Erythroblast (primary cell): ENCODE data around the gene MECP2.

ENCODE experiments used
- DNase-seq, 2 experiments: peaks; one replicate each; lab custom pipeline; 2025; lab: John Stamatoyannopoulos, UW
- GATA1 ChIP-seq: IDR thresholded peaks from 2 replicates; pipeline ENCODE4 v1.6.1; 2011; ENCODE audit warnings: low read depth, mild to moderate bottlenecking, control low read depth, low read length, moderate library complexity
- POLR2A ChIP-seq: IDR thresholded peaks from 2 replicates; pipeline ENCODE4 v1.6.1; 2011; ENCODE audit warnings: mild to moderate bottlenecking, low read length

The MECP2 gene

GRCh38 chrX:154030715-154031305 lies 66.7 kb downstream of the MECP2 start:
- DNase-seq = no peak
- TF ChIP-seq GATA1 (no peak), POLR2A (no peak)

DNA sequence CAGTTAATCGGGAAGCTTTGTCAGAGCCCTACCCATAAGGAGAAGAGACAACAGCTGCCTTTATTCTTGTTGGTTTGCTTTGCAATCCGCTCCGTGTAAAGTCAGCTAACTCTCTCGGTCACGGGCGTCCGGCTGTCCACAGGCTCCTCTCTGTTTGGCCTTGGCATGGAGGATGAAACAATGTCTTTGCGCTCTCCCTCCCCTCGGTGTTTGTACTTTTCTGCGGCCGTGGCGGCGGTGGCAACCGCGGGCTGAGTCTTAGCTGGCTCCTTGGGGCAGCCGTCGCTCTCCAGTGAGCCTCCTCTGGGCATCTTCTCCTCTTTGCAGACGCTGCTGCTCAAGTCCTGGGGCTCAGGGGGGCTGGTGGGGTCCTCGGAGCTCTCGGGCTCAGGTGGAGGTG lies 67.3 kb downstream of the MECP2 start:
- no peak for TF ChIP-seq POLR2A
- no peak for TF ChIP-seq GATA1
- DNase-seq = no peak

GRCh38 chrX:154029439-154029838 lies 68.1 kb downstream of the MECP2 start:
- peak; percentile 18 to 24 for DNase-seq
- TF ChIP-seq POLR2A = no peak
- no peak for TF ChIP-seq GATA1

DNA sequence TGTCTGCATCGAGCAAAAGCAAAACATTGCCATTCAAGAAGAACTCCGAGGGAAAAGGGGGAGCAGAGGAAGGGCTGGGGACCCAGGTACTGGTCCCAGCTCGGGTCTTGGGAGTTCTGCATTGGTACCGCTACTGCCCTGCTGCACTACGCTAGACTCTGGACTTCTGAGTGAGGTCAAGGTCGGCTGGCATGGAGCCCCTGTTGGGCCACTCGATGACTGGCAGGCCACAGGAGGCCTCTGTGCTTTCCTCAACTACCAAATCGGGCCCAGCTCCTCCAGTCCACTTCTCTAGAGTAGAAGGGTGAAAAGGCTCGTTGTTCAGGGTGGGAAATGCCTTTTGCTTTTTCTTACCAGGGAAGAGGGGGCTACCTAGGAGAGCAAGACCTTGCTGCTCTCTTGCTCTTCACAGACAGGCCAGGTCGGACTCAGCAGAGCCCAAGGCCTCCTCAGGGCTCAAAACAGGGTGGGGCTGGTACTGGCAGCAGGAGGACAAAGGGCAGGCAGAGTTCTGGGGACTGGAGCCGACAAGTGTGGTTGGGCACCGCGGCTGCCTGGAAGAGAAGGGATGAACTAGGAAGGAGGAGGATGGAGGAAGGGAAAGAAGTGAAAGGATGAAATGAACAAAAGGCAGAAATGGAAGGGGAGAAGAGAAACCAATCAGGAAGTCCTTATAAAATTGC lies 68.9 kb downstream of the MECP2 start:
- TF ChIP-seq POLR2A = no peak
- no peak for TF ChIP-seq GATA1

DNA sequence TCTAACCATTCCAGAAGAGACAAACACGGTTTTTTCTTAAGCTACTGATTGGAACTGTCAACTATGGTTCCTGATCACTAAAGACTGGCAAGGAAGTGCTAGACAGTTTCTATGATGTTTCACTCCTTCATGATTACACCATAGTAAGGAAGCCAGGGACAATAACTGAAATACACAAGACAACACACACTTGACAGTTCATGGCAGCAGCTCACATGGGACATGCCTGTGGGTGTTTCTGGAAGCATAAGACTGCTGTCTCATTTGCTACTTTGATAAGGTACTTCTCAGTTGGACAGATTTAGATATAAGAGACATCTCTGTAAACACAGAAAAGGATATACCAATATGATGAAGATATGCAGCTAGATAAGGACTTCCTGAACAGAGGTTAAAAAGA lies 69.5 kb downstream of the MECP2 start:
- DNase-seq = peak in 1 of 2 experiments; percentile 2
- TF ChIP-seq POLR2A (no peak), GATA1 (no peak)

More for the DNA sequence above, 68.9 kb downstream of the MECP2 start:
- no peak for DNase-seq

DNA sequence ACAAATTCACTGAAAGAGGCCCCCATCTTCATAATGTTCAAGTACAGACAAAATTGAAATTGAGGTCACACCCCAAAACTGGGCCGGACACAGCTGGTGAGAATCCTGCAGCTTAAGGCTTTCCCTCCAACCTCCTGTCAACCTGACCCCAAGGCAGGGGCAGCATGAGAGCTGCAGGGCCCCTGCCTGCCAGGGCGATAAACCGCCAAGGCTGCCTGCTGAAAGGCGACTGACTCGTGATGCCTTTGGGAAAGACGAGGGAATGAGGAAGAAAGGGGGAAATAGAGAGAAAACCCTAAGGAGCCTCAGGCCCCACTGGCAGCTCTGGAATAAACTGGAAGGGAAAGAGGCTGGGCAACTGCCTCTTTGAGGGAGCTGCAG lies 70.5 kb downstream of the MECP2 start:
- TF ChIP-seq GATA1 (no peak), POLR2A (no peak)
- no peak for DNase-seq

DNA sequence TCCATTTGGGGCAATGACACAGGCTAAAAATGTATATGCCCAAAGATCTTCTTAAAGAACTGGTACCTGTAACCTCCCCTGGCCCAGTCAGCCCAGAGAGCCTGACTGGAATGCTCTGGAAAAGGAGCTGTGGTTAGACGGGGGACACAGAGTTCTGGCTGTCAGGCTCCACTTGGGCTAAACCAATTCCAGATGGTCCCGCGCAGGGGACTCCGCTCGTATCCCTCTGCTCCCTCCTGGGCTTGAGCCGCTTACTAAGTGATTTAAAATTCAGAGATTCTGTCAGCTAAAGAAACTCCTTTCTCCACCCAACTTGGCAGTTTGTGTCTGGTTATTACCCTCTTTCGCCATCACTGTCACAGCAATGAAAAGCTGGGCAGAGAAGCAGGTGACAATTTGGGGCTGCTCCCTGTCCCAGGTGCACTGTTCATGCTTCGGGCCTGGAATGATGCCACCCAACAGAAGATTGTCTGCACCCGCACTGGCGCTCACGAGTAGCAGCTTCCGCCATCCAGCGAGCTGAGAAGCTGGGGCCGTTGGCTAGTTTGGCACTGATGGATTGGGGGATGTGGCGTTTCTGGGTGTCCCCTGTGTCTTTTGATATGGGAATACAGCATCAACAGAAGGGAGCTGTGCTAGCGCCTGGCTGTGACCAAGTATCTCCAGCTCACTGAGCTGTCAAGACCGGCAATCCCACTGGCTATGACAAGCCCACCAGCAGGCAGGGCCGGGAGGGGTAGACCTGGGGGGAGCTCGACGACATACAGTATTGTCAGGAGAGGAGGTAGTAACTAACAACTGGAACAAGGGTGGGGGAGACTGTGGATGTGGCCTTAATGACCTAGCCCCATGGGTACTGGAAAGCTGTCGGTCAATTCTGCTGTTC lies 71.1 kb downstream of the MECP2 start:
- no peak for DNase-seq
- TF ChIP-seq POLR2A (no peak), GATA1 (no peak)

DNA sequence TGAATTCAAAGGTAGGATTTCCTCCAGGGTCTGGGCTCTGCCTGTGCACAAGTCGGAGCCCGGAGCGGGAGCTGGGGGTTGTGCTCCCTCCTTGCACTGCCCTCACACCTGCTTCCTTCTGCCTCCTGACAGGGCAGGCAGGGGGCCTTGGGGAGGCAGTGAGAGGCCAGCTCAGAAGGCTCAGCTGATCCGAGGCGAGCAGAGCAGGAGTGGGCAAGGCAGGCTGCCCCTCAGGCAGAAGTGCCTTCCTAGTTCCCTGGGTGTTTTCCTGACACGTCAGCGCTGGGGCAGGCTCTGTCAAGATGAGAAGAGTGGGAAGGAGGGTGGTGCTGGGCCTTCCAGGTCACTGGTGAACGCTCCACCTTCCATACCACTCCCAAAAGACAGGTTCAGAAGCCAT lies 72.3 kb downstream of the MECP2 start:
- DNase-seq = no peak
- TF ChIP-seq POLR2A = no peak
- no peak for TF ChIP-seq GATA1

- TF ChIP-seq GATA1 = no peak
- TF ChIP-seq POLR2A = no peak
- DNase-seq = no peak
These were observed 73.2 kb downstream of the MECP2 start for GRCh38 chrX:154024271-154024670.

- no peak for DNase-seq
- no peak for TF ChIP-seq GATA1
- TF ChIP-seq POLR2A = no peak
These were observed 74.1 kb downstream of the MECP2 start for GRCh38 chrX:154023276-154024000.

GRCh38 chrX:154022108-154022507 lies 75.4 kb downstream of the MECP2 start:
- no peak for DNase-seq
- TF ChIP-seq GATA1 = no peak
- TF ChIP-seq POLR2A = no peak

- TF ChIP-seq GATA1 (no peak), POLR2A (no peak)
- peak; percentile 17 to 27 for DNase-seq
These were observed 76.3 kb downstream of the MECP2 start for GRCh38 chrX:154021131-154021611.

GRCh38 chrX:154020536-154021115 lies 76.9 kb downstream of the MECP2 start:
- TF ChIP-seq GATA1 = no peak
- no peak for TF ChIP-seq POLR2A
- peak in 1 of 2 experiments; percentile 30 for DNase-seq
